Psoas muscle (tissue), 8 donors: Measurements from ENCODE around the gene PARP12. TPM values are rescaled to one million over a fixed set of nuclear protein-coding genes. Genes with fewer than 3 reads are reported as not detected.

Experiments used
- ATAC-seq, 4 donors: fragments of 200-7000 bp; cut with Tn5 transposase; one replicate each; pipeline ENCODE4 v1.9.1; 2020; ENCODE audit warnings: moderate library complexity in 3 of 4, mild to moderate bottlenecking in 2 of 4
- DNase-seq, 2 donors: peaks; one replicate each; pipeline ENCODE4 v3.0.0-alpha.2; 2020
- H3K27ac ChIP-seq: fragments of 200-600 bp; one replicate; pipeline ENCODE4 v1.8.0; 2022
- H3K27me3 ChIP-seq, 3 donors: fragments of 200-600 bp in 1 of 3; one replicate each; pipeline versions ENCODE4 v1.6.1 to v1.8.0; 2013 to 2022; ENCODE audit warnings: low read length in 2 of 3, mild to moderate bottlenecking in 2 of 3, moderate library complexity in 1 of 3; ENCODE audit not compliant: insufficient read depth in 3 of 3
- H3K36me3 ChIP-seq, 2 donors: fragments of 200-600 bp in 1 of 2; one replicate each; pipeline versions ENCODE4 v1.6.1 to v1.8.0; 2013 to 2022; ENCODE audit warnings: low read depth in 1 of 2, mild to moderate bottlenecking in 1 of 2, moderate library complexity in 1 of 2; ENCODE audit not compliant: insufficient read depth in 1 of 2
- H3K4me1 ChIP-seq: fragments of 200-600 bp; one replicate; pipeline ENCODE4 v1.8.0; 2022
- H3K4me3 ChIP-seq: fragments of 200-600 bp; one replicate; pipeline ENCODE4 v1.8.0; 2022; ENCODE audit warnings: mild to moderate bottlenecking
- H3K9me3 ChIP-seq: fragments of 200-600 bp; one replicate; pipeline ENCODE4 v1.8.0; 2022
- CTCF ChIP-seq: fragments of 200-600 bp; IDR thresholded peaks from one replicate; pipeline ENCODE4 v1.8.0; 2022; ENCODE audit warnings: antibody characterized with exemption
- WGBS, 3 donors: extraction: QIAGEN DNeasy Blood & Tissue Kit; methylation state at CpG; one replicate each; pipeline versions ENCODE4 v1.1.6 to v1.1.7; 2013; 5-methylcytosine and 5-hydroxymethylcytosine counted together
- intact Hi-C, 2 donors: fragments of 100-400 bp; cut with DNase I; formaldehyde crosslinking; loops; one replicate each; pipeline versions ENCODE4 v1.11.0 to v1.14.2; 2022
- polyA plus RNA-seq, 3 donors: library from polyadenylated mRNA; stranded (reverse); fragments of 200-250 nt; gene quantifications; one replicate each; pipeline ENCODE4 v1.2.3, GENCODE V29; 2013
- total RNA-seq, 4 donors: library from RNA; stranded (reverse); fragmentation: NEBNext Ultra II Directional in 2 of 4; extraction: Animal tissue kit (Norgen Biotek cat#: 25700) in 2 of 4; gene quantifications; one replicate each; pipeline versions ENCODE4 v1.2.1 to v1.2.4, GENCODE V29; 2021 to 2023
- donor health status: healthy with polysubstance abuse.
- donor health status: DM: no; HTN: no; CAD: no; lungs with moderate emphysema.
- donor health status: Bipolar disorder and iron deficiency.
- donor health status: healthy.
- donor health status: DM: yes; HTN: yes; CAD: no.
- donor health status: DM: no; HTN: no; CAD: no.
- donor health status: DM: no; HTN: no; CAD: no.
- donor health status: DM: yes; HTN: yes; CAD: no.

Gene PARP12
- total and polyA plus RNA-seq, 7 donors, result 4.3 to 6.9 (median 5.2) TPM

GRCh38 chr7:140033036-140033435, 29.7 kb downstream of the PARP12 start:
- no peak for TF ChIP-seq CTCF
- 93 to 95% (median 94%) methylated on average over 8 of the region's 8 CpGs for WGBS, 3 donors
- no peaks in the 10 kb centered on the region for H3K4me1 ChIP-seq
- no peaks in the 10 kb centered on the region for H3K9me3 ChIP-seq
- H3K27ac ChIP-seq, result no peak overlapping the region
- H3K36me3 ChIP-seq, result peaks cover 0 to 23% of the 10 kb centered on the region in 2 donors
- H3K4me3 ChIP-seq, result no peak overlapping the region
- ATAC-seq (no peak), DNase-seq (no peak)
- intact Hi-C loops, result no loop called here
- no peaks in the 10 kb centered on the region for H3K27me3 ChIP-seq

- 69 to 85% (median 81%) methylated on average over 1 of the region's 1 CpG for WGBS, 3 donors
- H3K9me3 ChIP-seq, result no peaks in the 10 kb centered on the region
- no peak overlapping the region for H3K4me3 ChIP-seq
- DNase-seq (no peak), ATAC-seq (no peak)
- H3K36me3 ChIP-seq, result peaks cover 0 to 28% of the 10 kb centered on the region in 2 donors
- H3K27ac ChIP-seq, result no peak overlapping the region
- no peaks in the 10 kb centered on the region for H3K27me3 ChIP-seq
- H3K4me1 ChIP-seq, result no peaks in the 10 kb centered on the region
- intact Hi-C loops, result no loop called here
- TF ChIP-seq CTCF, result no peak
These were observed 31.4 kb downstream of the PARP12 start for GRCh38 chr7:140031364-140031763.

GRCh38 chr7:140029072-140029471, 33.7 kb downstream of the PARP12 start:
- H3K4me1 ChIP-seq, result no peaks in the 10 kb centered on the region
- ATAC-seq (no peak), DNase-seq (no peak)
- WGBS, 3 donors, result 84 to 91% (median 86%) methylated on average over 1 of the region's 1 CpG
- no peak overlapping the region for H3K27ac ChIP-seq
- no peaks in the 10 kb centered on the region for H3K27me3 ChIP-seq
- no peak overlapping the region for H3K4me3 ChIP-seq
- TF ChIP-seq CTCF, result no peak
- intact Hi-C loops, result no loop called here
- no peaks in the 10 kb centered on the region for H3K9me3 ChIP-seq
- peaks cover 0 to 21% of the 10 kb centered on the region in 2 donors for H3K36me3 ChIP-seq

- no peak overlapping the region for H3K27ac ChIP-seq
- peaks cover 0 to 19% of the 10 kb centered on the region in 2 donors for H3K36me3 ChIP-seq
- intact Hi-C loops, result no loop called here
- no peak for DNase-seq
- no peaks in the 10 kb centered on the region for H3K9me3 ChIP-seq
- no peak for ATAC-seq
- WGBS, 3 donors, result 86 to 90% (median 87%) methylated on average over 4 of the region's 4 CpGs
- H3K4me3 ChIP-seq, result no peak overlapping the region
- H3K27me3 ChIP-seq, result no peaks in the 10 kb centered on the region
- TF ChIP-seq CTCF, result no peak
- no peaks in the 10 kb centered on the region for H3K4me1 ChIP-seq
These were observed 34.4 kb downstream of the PARP12 start for GRCh38 chr7:140028311-140028710.

- Histone ChIP-seq H3K27me3 (no peaks in the 10 kb centered on the region), H3K4me3 (no peak overlapping the region), H3K36me3 (peaks cover 0 to 18% of the 10 kb centered on the region in 2 donors), H3K9me3 (no peaks in the 10 kb centered on the region), H3K27ac (no peak overlapping the region), H3K4me1 (no peaks in the 10 kb centered on the region)
- no peak for TF ChIP-seq CTCF
- intact Hi-C loops, result no loop called here
- no peak for DNase-seq
- 39 to 54% (median 43%) methylated on average over 9 of the region's 9 CpGs for WGBS, 3 donors
- peak in 1 of 4 donors; percentile 43 for ATAC-seq
These were observed 34.9 kb downstream of the PARP12 start for GRCh38 chr7:140027858-140028257.
